ENCODE measurements around the gene KRR1.
A peak's percentile ranks its signal among the peaks of the same experiment; 100 is the strongest.
"Not testable (repeated sequence)": the region's sequence is repeated elsewhere in the genome, so short reads cannot be mapped to it uniquely, and the experiment has no call there.

KRR1 gene

GRCh38 chr12:75489187-75489586 is 22.2 kb downstream of the KRR1 start:
- WGBS, 2 experiments (ENCODE audit: insufficient coverage in 2 of 2) = 100% methylated on average over 2 of the region's 2 CpGs
- H3K4me1 ChIP-seq (ENCODE audit: control insufficient read depth, insufficient read depth, low read length, poor library complexity, severe bottlenecking) = peaks cover 10% of the 10 kb centered on the region
- H3K27ac ChIP-seq (ENCODE audit: low read depth, low read length, severe bottlenecking) = no peak overlapping the region
- H3K36me3 ChIP-seq (ENCODE audit: control insufficient read depth, insufficient read depth, low read length) = peaks cover under 1% of the 10 kb centered on the region
- H3K9me3 ChIP-seq (ENCODE audit: control insufficient read depth, low read length) = no peaks in the 10 kb centered on the region
- H3K4me3 ChIP-seq (ENCODE audit: extremely low read depth, insufficient read depth, low read length, poor library complexity, severe bottlenecking) = no peak overlapping the region

GRCh38 chr12:75488553-75488952 is 22.9 kb downstream of the KRR1 start:
- H3K4me3 ChIP-seq (ENCODE audit: extremely low read depth, insufficient read depth, low read length, poor library complexity, severe bottlenecking) = no peak overlapping the region
- H3K9me3 ChIP-seq (ENCODE audit: control insufficient read depth, low read length) = no peaks in the 10 kb centered on the region
- H3K4me1 ChIP-seq (ENCODE audit: control insufficient read depth, insufficient read depth, low read length, poor library complexity, severe bottlenecking) = peaks cover 10% of the 10 kb centered on the region
- H3K36me3 ChIP-seq (ENCODE audit: control insufficient read depth, insufficient read depth, low read length) = no peaks in the 10 kb centered on the region
- H3K27ac ChIP-seq (ENCODE audit: low read depth, low read length, severe bottlenecking) = no peak overlapping the region

- Histone ChIP-seq H3K9me3 (ENCODE audit: control insufficient read depth, low read length) (no peaks in the 10 kb centered on the region), H3K27ac (ENCODE audit: low read depth, low read length, severe bottlenecking) (no peak overlapping the region), H3K36me3 (ENCODE audit: control insufficient read depth, insufficient read depth, low read length) (no peaks in the 10 kb centered on the region), H3K4me3 (ENCODE audit: extremely low read depth, insufficient read depth, low read length, poor library complexity, severe bottlenecking) (no peak overlapping the region), H3K4me1 (ENCODE audit: control insufficient read depth, insufficient read depth, low read length, poor library complexity, severe bottlenecking) (peaks cover 10% of the 10 kb centered on the region)
- 81 to 85% methylated on average over 2 to 3 of the region's 4 CpGs for WGBS, 2 experiments (ENCODE audit: insufficient coverage in 2 of 2)
These were observed 24.1 kb downstream of the KRR1 start for GRCh38 chr12:75487308-75487707.

GRCh38 chr12:75484450-75484849 is 27.0 kb downstream of the KRR1 start:
- H3K4me1 ChIP-seq (ENCODE audit: control insufficient read depth, insufficient read depth, low read length, poor library complexity, severe bottlenecking); H3K36me3 ChIP-seq (ENCODE audit: control insufficient read depth, insufficient read depth, low read length); H3K27ac ChIP-seq (ENCODE audit: low read depth, low read length, severe bottlenecking); H3K9me3 ChIP-seq (ENCODE audit: control insufficient read depth, low read length); H3K4me3 ChIP-seq (ENCODE audit: extremely low read depth, insufficient read depth, low read length, poor library complexity, severe bottlenecking): not testable (repeated sequence)
- WGBS, 2 experiments (ENCODE audit: insufficient coverage in 2 of 2) = 55 to 58% methylated on average over 1 of the region's 2 CpGs

GRCh38 chr12:75483431-75483830 is 28.0 kb downstream of the KRR1 start:
- H3K4me3 ChIP-seq (ENCODE audit: extremely low read depth, insufficient read depth, low read length, poor library complexity, severe bottlenecking) = no peak overlapping the region
- H3K36me3 ChIP-seq (ENCODE audit: control insufficient read depth, insufficient read depth, low read length) = no peaks in the 10 kb centered on the region
- 85 to 95% methylated on average over 2 of the region's 2 CpGs for WGBS, 2 experiments (ENCODE audit: insufficient coverage in 2 of 2)
- H3K27ac ChIP-seq (ENCODE audit: low read depth, low read length, severe bottlenecking) = no peak overlapping the region
- H3K9me3 ChIP-seq (ENCODE audit: control insufficient read depth, low read length) = no peaks in the 10 kb centered on the region
- H3K4me1 ChIP-seq (ENCODE audit: control insufficient read depth, insufficient read depth, low read length, poor library complexity, severe bottlenecking) = peaks cover 4% of the 10 kb centered on the region

GRCh38 chr12:75482646-75483045 is 28.8 kb downstream of the KRR1 start:
- no peaks in the 10 kb centered on the region for H3K36me3 ChIP-seq (ENCODE audit: control insufficient read depth, insufficient read depth, low read length)
- peaks cover 4% of the 10 kb centered on the region for H3K4me1 ChIP-seq (ENCODE audit: control insufficient read depth, insufficient read depth, low read length, poor library complexity, severe bottlenecking)
- WGBS, 2 experiments (ENCODE audit: insufficient coverage in 2 of 2) = 71 to 80% methylated on average over 1 to 4 of the region's 4 CpGs
- no peak overlapping the region for H3K27ac ChIP-seq (ENCODE audit: low read depth, low read length, severe bottlenecking)
- H3K4me3 ChIP-seq (ENCODE audit: extremely low read depth, insufficient read depth, low read length, poor library complexity, severe bottlenecking) = no peak overlapping the region
- H3K9me3 ChIP-seq (ENCODE audit: control insufficient read depth, low read length) = no peaks in the 10 kb centered on the region

- Histone ChIP-seq H3K9me3 (ENCODE audit: control insufficient read depth, low read length) (no peaks in the 10 kb centered on the region), H3K4me1 (ENCODE audit: control insufficient read depth, insufficient read depth, low read length, poor library complexity, severe bottlenecking) (peaks cover 4% of the 10 kb centered on the region), H3K36me3 (ENCODE audit: control insufficient read depth, insufficient read depth, low read length) (no peaks in the 10 kb centered on the region), H3K4me3 (ENCODE audit: extremely low read depth, insufficient read depth, low read length, poor library complexity, severe bottlenecking) (peak overlapping the region; percentile 21), H3K27ac (ENCODE audit: low read depth, low read length, severe bottlenecking) (no peak overlapping the region)
- WGBS, 2 experiments (ENCODE audit: insufficient coverage in 2 of 2) = 86 to 100% methylated on average over 4 of the region's 4 CpGs
These were observed 29.6 kb downstream of the KRR1 start for GRCh38 chr12:75481774-75482173.

GRCh38 chr12:75481013-75481705 is 30.2 kb downstream of the KRR1 start:
- 93% methylated on average over 2 of the region's 5 CpGs for WGBS, 2 experiments (ENCODE audit: insufficient coverage in 2 of 2)
- Histone ChIP-seq H3K4me1 (ENCODE audit: control insufficient read depth, insufficient read depth, low read length, poor library complexity, severe bottlenecking) (peaks cover 4% of the 10 kb centered on the region), H3K36me3 (ENCODE audit: control insufficient read depth, insufficient read depth, low read length) (no peaks in the 10 kb centered on the region), H3K27ac (ENCODE audit: low read depth, low read length, severe bottlenecking) (peak overlapping the region; percentile 36), H3K4me3 (ENCODE audit: extremely low read depth, insufficient read depth, low read length, poor library complexity, severe bottlenecking) (peak overlapping the region; percentile 21), H3K9me3 (ENCODE audit: control insufficient read depth, low read length) (no peaks in the 10 kb centered on the region)

GRCh38 chr12:75480469-75480949 is 30.9 kb downstream of the KRR1 start, which contains the start of gene GLIPR1:
Gene GLIPR1 (plus strand): TSS chr12:75480755. CDS start chr12:75480881, 126 bp downstream.
- Histone ChIP-seq H3K4me3 (ENCODE audit: extremely low read depth, insufficient read depth, low read length, poor library complexity, severe bottlenecking) (peak within 1 kb of the TSS; percentile 21), H3K4me1 (ENCODE audit: control insufficient read depth, insufficient read depth, low read length, poor library complexity, severe bottlenecking) (peaks cover 4% of the 10 kb centered on the region), H3K9me3 (ENCODE audit: control insufficient read depth, low read length) (no peaks in the 10 kb centered on the region), H3K36me3 (ENCODE audit: control insufficient read depth, insufficient read depth, low read length) (no peaks in the 10 kb centered on the region), H3K27ac (ENCODE audit: low read depth, low read length, severe bottlenecking) (peak within 1 kb of the TSS; percentile 36)
- 58 to 63% methylated on average over 5 to 6 of the region's 8 CpGs for WGBS, 2 experiments (ENCODE audit: insufficient coverage in 2 of 2)

GRCh38 chr12:75479963-75480461 is 31.4 kb downstream of the KRR1 start:
- Histone ChIP-seq H3K9me3 (ENCODE audit: control insufficient read depth, low read length) (no peaks in the 10 kb centered on the region), H3K4me3 (ENCODE audit: extremely low read depth, insufficient read depth, low read length, poor library complexity, severe bottlenecking) (no peak overlapping the region), H3K27ac (ENCODE audit: low read depth, low read length, severe bottlenecking) (peak overlapping the region; percentile 36), H3K4me1 (ENCODE audit: control insufficient read depth, insufficient read depth, low read length, poor library complexity, severe bottlenecking) (peaks cover 4% of the 10 kb centered on the region), H3K36me3 (ENCODE audit: control insufficient read depth, insufficient read depth, low read length) (no peaks in the 10 kb centered on the region)
- WGBS, 2 experiments (ENCODE audit: insufficient coverage in 2 of 2) = no CpG with 5 or more reads among the region's 2 CpGs

- WGBS, 2 experiments (ENCODE audit: insufficient coverage in 2 of 2) = 70 to 100% methylated on average over 1 to 2 of the region's 5 CpGs
- H3K27ac ChIP-seq (ENCODE audit: low read depth, low read length, severe bottlenecking) = no peak overlapping the region
- H3K4me1 ChIP-seq (ENCODE audit: control insufficient read depth, insufficient read depth, low read length, poor library complexity, severe bottlenecking) = peaks cover 4% of the 10 kb centered on the region
- H3K4me3 ChIP-seq (ENCODE audit: extremely low read depth, insufficient read depth, low read length, poor library complexity, severe bottlenecking) = no peak overlapping the region
- no peaks in the 10 kb centered on the region for H3K9me3 ChIP-seq (ENCODE audit: control insufficient read depth, low read length)
- no peaks in the 10 kb centered on the region for H3K36me3 ChIP-seq (ENCODE audit: control insufficient read depth, insufficient read depth, low read length)
These were observed 33.2 kb downstream of the KRR1 start for GRCh38 chr12:75478116-75478794.
